HEK293T (cell line): ENCODE results near the gene LSS.

Source experiments
- CTCF ChIA-PET: fragments of 350-600 bp; formaldehyde crosslinking; extraction: SDS; loops from one replicate; lab custom pipeline; 2021; ENCODE audit warnings: antibody characterized with exemption, inconsistent platforms; lab: Yijun Ruan, JAX
- POLR2A ChIA-PET: fragments of 350-600 bp; formaldehyde crosslinking; extraction: SDS; loops from one replicate; lab custom pipeline; 2020; ENCODE audit warnings: antibody characterized with exemption, inconsistent platforms; lab: Yijun Ruan, JAX
- DNase-seq: peaks from one replicate; pipeline ENCODE4 v3.0.0; 2012; ENCODE audit warnings: mixed read lengths; ENCODE audit errors: extremely low spot score
- ARNT ChIP-seq: fragments of 450-650 bp; IDR thresholded peaks from 2 replicates; pipeline ENCODE4 v1.6.1; 2017; ENCODE audit warnings: mild to moderate bottlenecking
- BHLHE40 ChIP-seq: fragments of 450-650 bp; IDR thresholded peaks from 2 replicates; pipeline ENCODE4 v1.6.1; 2016; ENCODE audit warnings: mild to moderate bottlenecking, moderate library complexity, borderline replicate concordance
- CTBP1 ChIP-seq: fragments of 450-650 bp; IDR thresholded peaks from 2 replicates; pipeline ENCODE4 v1.6.1; 2016; ENCODE audit warnings: borderline replicate concordance
- ELF4 ChIP-seq: fragments of 450-650 bp; IDR thresholded peaks from 2 replicates; pipeline ENCODE4 v1.6.1; 2017; ENCODE audit warnings: antibody characterized with exemption
- FOXA1 ChIP-seq: fragments of 450-650 bp; IDR thresholded peaks from 2 replicates; pipeline ENCODE4 v1.6.1; 2016; ENCODE audit warnings: mild to moderate bottlenecking
- FOXK2 ChIP-seq: fragments of 450-650 bp; IDR thresholded peaks from 2 replicates; pipeline ENCODE4 v1.6.1; 2016; ENCODE audit warnings: mild to moderate bottlenecking
- FOXM1 ChIP-seq: fragments of 450-650 bp; IDR thresholded peaks from 2 replicates; pipeline ENCODE4 v1.6.1; 2017; ENCODE audit warnings: mild to moderate bottlenecking, borderline replicate concordance
- HDGF ChIP-seq: fragments of 450-650 bp; IDR thresholded peaks from 2 replicates; pipeline ENCODE4 v1.6.1; 2017; ENCODE audit warnings: antibody characterized with exemption, borderline replicate concordance
- L3MBTL2 ChIP-seq: fragments of 450-650 bp; conservative IDR thresholded peaks from 2 replicates; pipeline ENCODE4 v1.6.1; 2016; ENCODE audit warnings: mild to moderate bottlenecking
- LEF1 ChIP-seq: fragments of 450-650 bp; IDR thresholded peaks from 2 replicates; pipeline ENCODE4 v1.6.1; 2017; ENCODE audit warnings: mild to moderate bottlenecking, borderline replicate concordance
- NFRKB ChIP-seq: fragments of 450-650 bp; IDR thresholded peaks from 2 replicates; pipeline ENCODE4 v1.6.1; 2016; ENCODE audit warnings: mild to moderate bottlenecking, moderate library complexity
- SP1 ChIP-seq: fragments of 450-650 bp; IDR thresholded peaks from 2 replicates; pipeline ENCODE4 v1.6.1; 2017
- SUZ12 ChIP-seq: fragments of 450-650 bp; IDR thresholded peaks from 2 replicates; pipeline ENCODE4 v1.6.1; 2016; ENCODE audit warnings: mild to moderate bottlenecking
- TARDBP ChIP-seq: fragments of 450-650 bp; IDR thresholded peaks from 2 replicates; pipeline ENCODE4 v1.6.1; 2016
- ZNF384 ChIP-seq: fragments of 450-650 bp; IDR thresholded peaks from 2 replicates; pipeline ENCODE4 v1.6.1; 2016
- TF ChIP-seq, protein P1 (sequence below): fragments of 450-650 bp; IDR thresholded peaks from 2 replicates; pipeline ENCODE4 v1.6.1; 2016

The LSS gene

DNA sequence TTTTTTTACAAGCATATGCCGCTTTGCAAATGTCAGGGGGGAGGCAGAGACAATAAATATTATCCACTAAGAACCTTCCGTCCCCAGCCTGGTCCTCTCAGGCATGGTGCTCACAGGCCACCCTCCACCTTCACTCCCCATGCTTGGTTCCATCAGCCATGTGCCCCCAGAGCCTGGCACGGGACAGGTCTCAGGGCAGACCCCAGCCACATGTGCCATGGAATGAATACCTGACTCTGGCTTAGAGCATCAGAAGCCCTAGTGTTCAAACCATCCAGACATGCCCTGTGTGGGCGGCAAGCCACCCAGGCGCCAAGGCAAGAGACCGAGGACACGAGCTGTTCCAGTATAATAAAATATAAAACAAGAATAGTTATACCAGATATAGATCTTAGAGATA lies 5.4 kb downstream of the LSS start:
- TF ChIP-seq CTBP1 (no peak), HDGF (no peak), ZNF384 (no peak), L3MBTL2 (no peak), TARDBP (no peak), FOXM1 (no peak), ELF4 (no peak), SP1 (no peak)
- TF ChIP-seq, protein P1, sequence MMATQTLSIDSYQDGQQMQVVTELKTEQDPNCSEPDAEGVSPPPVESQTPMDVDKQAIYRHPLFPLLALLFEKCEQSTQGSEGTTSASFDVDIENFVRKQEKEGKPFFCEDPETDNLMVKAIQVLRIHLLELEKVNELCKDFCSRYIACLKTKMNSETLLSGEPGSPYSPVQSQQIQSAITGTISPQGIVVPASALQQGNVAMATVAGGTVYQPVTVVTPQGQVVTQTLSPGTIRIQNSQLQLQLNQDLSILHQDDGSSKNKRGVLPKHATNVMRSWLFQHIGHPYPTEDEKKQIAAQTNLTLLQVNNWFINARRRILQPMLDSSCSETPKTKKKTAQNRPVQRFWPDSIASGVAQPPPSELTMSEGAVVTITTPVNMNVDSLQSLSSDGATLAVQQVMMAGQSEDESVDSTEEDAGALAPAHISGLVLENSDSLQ = no peak
- POLR2A ChIA-PET = no interaction called here
- CTCF ChIA-PET = no interaction called here
- DNase-seq = no peak

DNA sequence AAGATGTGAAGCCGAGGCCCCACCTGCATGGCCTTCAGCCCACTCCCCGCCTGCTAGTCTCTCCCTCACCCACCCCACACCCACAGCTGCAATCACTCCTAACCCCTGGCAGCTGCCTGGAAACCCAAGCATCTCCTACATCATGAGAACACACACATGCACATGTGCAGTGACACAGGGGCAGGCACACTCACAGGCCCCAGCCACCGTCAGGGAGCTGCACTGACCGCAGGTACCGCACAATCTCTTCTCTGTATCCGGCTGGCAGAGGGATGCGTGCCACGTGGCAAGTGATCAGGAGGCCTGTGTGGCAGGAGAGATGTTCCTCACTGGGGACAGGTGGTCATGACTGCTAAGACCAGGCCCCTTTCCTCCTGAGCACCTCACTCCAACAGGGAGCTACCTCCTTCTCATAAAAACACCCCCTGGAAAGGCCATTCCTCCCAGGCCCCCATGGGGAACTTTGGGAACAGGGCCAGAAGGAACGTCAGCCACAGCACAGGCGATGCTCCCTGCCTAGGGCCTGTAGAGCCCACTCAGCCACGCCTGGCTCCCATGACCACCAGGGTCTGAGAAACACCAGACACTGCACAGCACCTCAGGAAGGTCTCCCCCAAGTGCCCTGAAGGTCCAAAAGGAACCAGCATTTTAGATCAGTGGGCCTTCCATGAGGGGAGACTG lies 6.0 kb downstream of the LSS start:
- no peak for TF ChIP-seq ELF4
- no peak for TF ChIP-seq FOXA1
- no peak for TF ChIP-seq ZNF384
- TF ChIP-seq LEF1 = no peak
- no peak for TF ChIP-seq HDGF
- TF ChIP-seq TARDBP = no peak
- TF ChIP-seq NFRKB = no peak
- no peak for TF ChIP-seq BHLHE40
- TF ChIP-seq, protein P1 = no peak
- no peak for TF ChIP-seq SP1
- no peak for TF ChIP-seq SUZ12
- no peak for TF ChIP-seq FOXK2
- no peak for TF ChIP-seq CTBP1
- TF ChIP-seq L3MBTL2 = no peak
- TF ChIP-seq ARNT = no peak
- no peak for TF ChIP-seq FOXM1
- CTCF ChIA-PET = no interaction called here
- DNase-seq = no peak
- POLR2A ChIA-PET = no interaction called here

DNA sequence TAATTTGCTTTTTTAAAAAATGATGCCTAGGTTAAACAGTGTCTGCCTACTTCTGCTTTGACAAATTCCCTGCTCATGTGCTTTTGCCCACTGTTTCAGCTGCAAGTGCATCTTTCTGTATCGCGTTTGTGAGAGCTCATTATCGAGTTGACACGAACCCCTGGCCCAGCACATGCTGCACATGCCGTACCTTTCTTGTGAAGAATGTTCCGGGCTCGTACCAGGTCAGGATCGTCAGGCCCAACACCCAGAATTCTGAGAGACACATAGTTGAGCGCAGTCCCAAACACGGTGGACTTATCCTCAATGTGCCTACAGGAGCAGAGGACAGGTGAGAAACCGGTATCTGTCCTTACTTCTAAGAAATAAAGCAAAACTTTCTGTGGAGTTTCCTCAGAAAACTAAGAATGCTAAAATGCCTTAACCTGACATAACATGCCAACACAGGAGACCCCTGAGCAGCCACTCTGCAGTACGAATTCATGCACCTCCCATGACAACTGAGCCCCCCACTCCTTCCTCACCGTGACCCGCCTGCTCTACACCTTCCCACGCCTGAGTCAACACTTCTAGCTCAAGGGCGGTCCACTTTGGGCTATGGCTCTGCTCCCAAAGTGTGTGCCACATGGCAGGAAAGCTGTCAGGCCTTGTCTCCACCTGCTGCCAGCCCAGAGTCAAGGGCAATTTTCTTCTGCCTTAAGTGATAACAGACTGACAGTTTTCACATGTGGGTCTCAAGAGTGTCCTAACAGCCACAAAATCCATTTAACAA lies 6.7 kb downstream of the LSS start:
- TF ChIP-seq SP1 (no peak), FOXM1 (no peak), BHLHE40 (no peak), SUZ12 (no peak), FOXA1 (no peak), HDGF (no peak), FOXK2 (no peak), ELF4 (no peak), CTBP1 (no peak), TARDBP (no peak), LEF1 (no peak)
- TF ChIP-seq, protein P1 = no peak
- POLR2A ChIA-PET = no interaction called here
- CTCF ChIA-PET = no interaction called here
- no peak for DNase-seq

DNA sequence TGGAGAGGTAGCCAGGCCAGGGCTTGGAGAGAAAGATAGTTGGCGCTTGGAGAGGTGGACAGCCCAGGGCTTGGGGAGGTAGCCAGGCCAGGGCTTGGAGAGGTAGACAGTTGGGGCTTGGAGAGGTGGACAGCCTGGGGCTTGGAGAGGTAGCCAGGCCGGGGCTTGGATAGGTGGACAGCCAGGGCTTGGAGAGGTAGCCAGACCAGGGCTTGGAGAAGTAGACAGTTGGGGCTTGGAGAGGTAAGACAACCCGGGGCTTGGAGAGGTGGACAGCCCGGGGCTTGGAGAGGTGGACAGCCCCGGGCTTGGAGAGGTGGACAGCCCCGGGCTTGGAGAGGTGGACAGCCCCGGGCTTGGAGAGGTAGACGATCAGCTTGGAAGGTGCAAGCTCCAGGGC lies 7.7 kb downstream of the LSS start:
- ChIA-PET POLR2A (no interaction called here), CTCF (no interaction called here)
- DNase-seq = no peak
- TF ChIP-seq SP1 (no peak), SUZ12 (no peak), CTBP1 (no peak)

DNA sequence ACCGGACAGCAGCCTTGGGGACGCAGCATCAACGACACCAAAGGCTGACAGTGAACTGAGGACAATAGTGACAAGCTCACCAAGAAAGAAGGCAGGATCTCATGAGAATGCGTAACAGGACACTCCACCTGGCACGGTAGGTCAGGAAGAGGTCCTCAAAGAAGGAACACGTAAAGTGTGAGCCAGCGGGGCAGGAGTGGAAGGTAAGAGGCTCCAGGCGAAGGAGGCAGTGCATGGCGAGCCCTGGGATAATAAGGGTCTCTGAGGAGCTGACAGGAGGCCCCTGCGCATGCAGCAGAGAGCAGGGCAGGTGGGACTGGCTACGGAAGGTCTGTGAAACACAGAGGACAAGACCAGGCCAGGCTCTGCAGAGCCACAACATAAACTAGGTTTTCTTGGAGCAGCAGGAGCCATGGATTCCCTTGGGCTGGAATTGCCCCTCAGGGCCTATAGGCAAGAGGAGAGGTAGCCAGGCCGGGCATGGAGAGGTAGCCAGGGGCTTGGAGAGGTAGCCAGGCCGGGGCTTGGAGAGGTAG lies 8.2 kb downstream of the LSS start:
- ChIA-PET POLR2A (no interaction called here), CTCF (no interaction called here)
- TF ChIP-seq ELF4 (no peak), FOXM1 (no peak), HDGF (no peak), CTBP1 (no peak), L3MBTL2 (no peak), FOXA1 (no peak), FOXK2 (no peak), BHLHE40 (no peak), SUZ12 (no peak), SP1 (no peak), NFRKB (no peak), ZNF384 (no peak)
- TF ChIP-seq, protein P1 = no peak
- DNase-seq = no peak
